GM23248 (cell line): Measurements from ENCODE around the gene RTP2.
A peak's percentile ranks its signal among the peaks of the same experiment; 100 is the strongest.

Experiments
- EZH2 ChIP-seq: fragments of 200-600 bp; sonication (generic); IDR thresholded peaks from 2 replicates; pipeline ENCODE4 v1.6.1; 2018; ENCODE audit warnings: antibody characterized with exemption, mild to moderate bottlenecking; ENCODE audit not compliant: insufficient read depth, poor library complexity, severe bottlenecking
- EZH2phosphoT487 ChIP-seq: fragments of 200-600 bp; sonication (generic); IDR thresholded peaks from 2 replicates; pipeline ENCODE4 v1.6.1; 2018; ENCODE audit warnings: antibody characterized with exemption, moderate library complexity, mild to moderate bottlenecking, low read depth; ENCODE audit not compliant: insufficient read depth

- TF ChIP-seq EZH2 (no peak), EZH2phosphoT487 (0 out of 2 replicates have a peak, but pooled peaks have one; percentile 21)
Observed at GRCh38 chr3:187739561-187740332, 37.4 kb upstream of the RTP2 start.
